ENCODE data around the gene SERPINE3.

The SERPINE3 gene

DNA sequence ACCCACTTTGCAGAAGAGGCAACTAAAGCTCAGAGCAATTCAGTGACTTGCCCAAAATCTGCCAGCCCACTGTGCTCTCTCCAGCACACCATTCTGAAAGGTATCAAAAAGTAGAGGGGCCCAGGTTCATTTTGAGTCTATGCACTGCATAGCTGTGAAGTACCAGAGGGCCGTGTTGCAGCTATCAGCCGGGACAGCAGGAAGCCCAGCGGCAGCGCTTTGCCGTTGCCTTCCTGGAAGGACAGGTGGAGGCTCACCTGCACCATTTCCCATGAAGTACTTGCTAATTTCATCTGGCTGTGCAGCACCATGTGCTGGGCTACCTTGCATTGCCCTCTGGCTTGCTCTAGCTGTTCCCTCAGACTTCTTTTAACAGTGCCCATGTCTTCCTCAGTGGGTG, 2.7 kb upstream of the SERPINE3 start:
- TF ChIP-seq TARDBP (IDR thresholded peaks at IDR 0.05) (no peak), CTBP1 (IDR thresholded peaks at IDR 0.05; ENCODE audit: borderline replicate concordance) (no peak), SP1 (IDR thresholded peaks at IDR 0.05) (no peak), FOXK2 (IDR thresholded peaks at IDR 0.05) (no peak), NFRKB (IDR thresholded peaks at IDR 0.05) (no peak), ELF4 (IDR thresholded peaks at IDR 0.05) (no peak), BHLHE40 (IDR thresholded peaks at IDR 0.05; ENCODE audit: borderline replicate concordance) (no peak), LEF1 (IDR thresholded peaks at IDR 0.05; ENCODE audit: borderline replicate concordance) (no peak), L3MBTL2 (conservative IDR thresholded peaks at IDR 0.05) (no peak), SUZ12 (IDR thresholded peaks at IDR 0.05) (no peak), FOXM1 (IDR thresholded peaks at IDR 0.05; ENCODE audit: borderline replicate concordance) (no peak)
- CTCF ChIA-PET = no interaction called here
- DNase-seq (ENCODE audit: extremely low spot score) = no peak
- POLR2A ChIA-PET = no interaction called here

DNA sequence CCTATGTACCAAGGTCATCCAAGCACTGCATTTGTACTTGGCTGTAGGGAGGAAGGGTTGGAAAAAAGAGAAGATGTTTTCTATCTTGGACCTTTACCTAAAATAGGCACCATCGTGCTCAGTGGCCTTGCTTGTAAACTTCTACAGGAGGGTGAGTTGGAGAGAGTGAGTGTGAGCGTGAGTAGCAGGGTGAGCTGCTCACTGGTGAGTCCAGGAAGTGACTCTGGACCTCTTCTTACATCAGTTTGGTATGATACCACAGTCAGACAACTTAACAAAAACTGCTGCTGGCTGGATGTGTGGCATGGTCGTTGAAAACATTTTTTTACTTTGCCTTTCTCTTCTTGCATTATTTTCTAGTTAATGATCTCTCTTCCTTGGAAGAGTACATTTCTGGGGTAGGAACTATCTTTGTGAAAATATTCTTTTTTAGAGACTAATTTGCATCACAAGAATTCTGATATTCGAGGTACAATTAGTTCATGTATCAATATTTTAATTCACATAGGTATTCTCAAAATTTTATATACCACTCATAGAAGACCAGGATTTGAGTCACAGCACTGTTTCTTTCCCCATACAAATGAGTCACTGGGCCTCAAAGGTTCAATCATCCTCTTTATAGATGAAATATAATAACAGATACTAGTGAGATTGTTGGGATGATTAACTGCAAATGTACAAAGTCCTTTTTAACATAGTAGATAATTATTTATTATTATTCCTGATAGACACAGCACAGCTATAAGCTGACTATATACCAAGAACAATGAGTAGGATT, 651 bp downstream of the SERPINE3 start:
- no peak for DNase-seq (ENCODE audit: extremely low spot score)
- CTCF ChIA-PET = no interaction called here

DNA sequence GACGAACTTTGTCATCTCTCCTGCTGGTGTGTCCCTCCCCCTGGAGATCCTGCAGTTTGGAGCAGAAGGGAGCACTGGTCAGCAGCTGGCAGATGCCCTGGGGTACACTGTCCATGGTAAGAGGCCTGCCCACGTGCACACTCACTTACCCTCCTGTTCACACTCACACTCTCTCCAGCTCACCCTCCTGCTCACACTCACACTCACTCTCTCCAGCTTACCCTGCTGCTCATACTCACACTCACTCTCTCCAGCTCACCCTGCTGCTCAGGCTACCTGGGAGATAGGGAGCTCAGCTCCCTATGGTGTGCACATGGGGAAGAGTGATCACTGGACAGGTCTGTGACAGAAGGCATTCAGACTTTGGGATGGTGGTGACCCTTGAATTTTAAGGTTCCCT, 1.7 kb downstream of the SERPINE3 start:
- POLR2A ChIA-PET = no interaction called here
- DNase-seq (ENCODE audit: extremely low spot score) = no peak
- TF ChIP-seq FOXK2 (IDR thresholded peaks at IDR 0.05) (no peak), BHLHE40 (IDR thresholded peaks at IDR 0.05; ENCODE audit: borderline replicate concordance) (no peak), ZNF384 (IDR thresholded peaks at IDR 0.05) (no peak), SUZ12 (IDR thresholded peaks at IDR 0.05) (no peak)
- CTCF ChIA-PET = no interaction called here

More for the DNA sequence above, 651 bp downstream of the SERPINE3 start:
- POLR2A ChIA-PET = no interaction called here
- TF ChIP-seq NFRKB (IDR thresholded peaks at IDR 0.05) (no peak), FOXM1 (IDR thresholded peaks at IDR 0.05; ENCODE audit: borderline replicate concordance) (no peak), LEF1 (IDR thresholded peaks at IDR 0.05; ENCODE audit: borderline replicate concordance) (no peak), HDGF (IDR thresholded peaks at IDR 0.05; ENCODE audit: borderline replicate concordance) (no peak)

DNA sequence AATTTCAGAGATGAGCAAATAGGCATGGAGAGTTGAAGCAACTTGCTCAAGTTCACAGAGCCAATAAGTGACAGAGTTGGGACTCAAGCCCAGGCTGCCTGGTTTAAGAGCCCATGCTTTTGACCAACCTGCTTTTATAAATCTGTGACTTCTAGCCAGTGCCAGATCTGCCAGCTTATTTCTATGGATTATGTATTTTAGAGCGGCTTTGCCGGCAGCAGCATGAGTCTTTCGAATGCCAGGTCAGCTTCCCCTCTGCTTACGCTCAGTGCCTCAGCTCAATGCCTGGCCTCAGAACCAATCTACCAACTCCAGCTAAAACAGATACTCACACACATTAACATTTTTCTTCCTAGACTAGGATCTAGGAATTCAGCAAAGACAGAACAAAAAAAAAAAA, 2.3 kb downstream of the SERPINE3 start:
- POLR2A ChIA-PET = no interaction called here
- CTCF ChIA-PET = no interaction called here
- TF ChIP-seq LEF1 (IDR thresholded peaks at IDR 0.05; ENCODE audit: borderline replicate concordance) = no peak
- no peak for TF ChIP-seq NFRKB (IDR thresholded peaks at IDR 0.05)
- TF ChIP-seq FOXA1 (IDR thresholded peaks at IDR 0.05) = no peak
- TF ChIP-seq FOXM1 (IDR thresholded peaks at IDR 0.05; ENCODE audit: borderline replicate concordance) = no peak
- no peak for TF ChIP-seq BHLHE40 (IDR thresholded peaks at IDR 0.05; ENCODE audit: borderline replicate concordance)
- TF ChIP-seq SUZ12 (IDR thresholded peaks at IDR 0.05) = no peak
- no peak for TF ChIP-seq L3MBTL2 (conservative IDR thresholded peaks at IDR 0.05)
- TF ChIP-seq, protein P1, sequence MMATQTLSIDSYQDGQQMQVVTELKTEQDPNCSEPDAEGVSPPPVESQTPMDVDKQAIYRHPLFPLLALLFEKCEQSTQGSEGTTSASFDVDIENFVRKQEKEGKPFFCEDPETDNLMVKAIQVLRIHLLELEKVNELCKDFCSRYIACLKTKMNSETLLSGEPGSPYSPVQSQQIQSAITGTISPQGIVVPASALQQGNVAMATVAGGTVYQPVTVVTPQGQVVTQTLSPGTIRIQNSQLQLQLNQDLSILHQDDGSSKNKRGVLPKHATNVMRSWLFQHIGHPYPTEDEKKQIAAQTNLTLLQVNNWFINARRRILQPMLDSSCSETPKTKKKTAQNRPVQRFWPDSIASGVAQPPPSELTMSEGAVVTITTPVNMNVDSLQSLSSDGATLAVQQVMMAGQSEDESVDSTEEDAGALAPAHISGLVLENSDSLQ (IDR thresholded peaks at IDR 0.05) = no peak
- TF ChIP-seq FOXK2 (IDR thresholded peaks at IDR 0.05) = no peak
- no peak for TF ChIP-seq CTBP1 (IDR thresholded peaks at IDR 0.05; ENCODE audit: borderline replicate concordance)
- TF ChIP-seq ELF4 (IDR thresholded peaks at IDR 0.05) = no peak
- TF ChIP-seq SP1 (IDR thresholded peaks at IDR 0.05) = no peak
- TF ChIP-seq HDGF (IDR thresholded peaks at IDR 0.05; ENCODE audit: borderline replicate concordance) = no peak
- no peak for TF ChIP-seq ZNF384 (IDR thresholded peaks at IDR 0.05)
- TF ChIP-seq ARNT (IDR thresholded peaks at IDR 0.05) = no peak
- no peak for TF ChIP-seq TARDBP (IDR thresholded peaks at IDR 0.05)
- no peak for DNase-seq (ENCODE audit: extremely low spot score)

DNA sequence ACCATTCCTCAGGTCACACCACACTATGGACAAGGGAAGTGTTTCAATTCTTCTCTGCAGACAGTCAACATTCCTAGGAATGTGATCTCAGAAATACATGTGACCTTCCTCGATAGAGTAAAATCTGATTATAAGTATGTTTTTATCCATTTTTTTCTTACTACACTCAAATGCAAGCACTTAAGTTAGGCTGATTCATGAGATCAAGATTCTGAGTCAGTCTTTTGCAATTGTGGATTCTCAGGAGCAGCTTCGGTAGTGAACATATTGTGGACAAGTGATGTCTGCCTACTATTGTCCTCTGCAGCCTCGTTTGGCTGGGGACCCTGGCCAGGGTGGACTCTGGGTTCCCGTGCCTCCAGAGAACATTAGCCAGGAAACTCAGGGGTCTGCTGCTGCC, 3.2 kb downstream of the SERPINE3 start:
- ChIA-PET CTCF (no interaction called here), POLR2A (no interaction called here)
- no peak for TF ChIP-seq NFRKB (IDR thresholded peaks at IDR 0.05)
- TF ChIP-seq FOXK2 (IDR thresholded peaks at IDR 0.05) = no peak
- TF ChIP-seq BHLHE40 (IDR thresholded peaks at IDR 0.05; ENCODE audit: borderline replicate concordance) = no peak
- TF ChIP-seq TARDBP (IDR thresholded peaks at IDR 0.05) = no peak
- TF ChIP-seq FOXM1 (IDR thresholded peaks at IDR 0.05; ENCODE audit: borderline replicate concordance) = no peak
- no peak for TF ChIP-seq HDGF (IDR thresholded peaks at IDR 0.05; ENCODE audit: borderline replicate concordance)
- no peak for TF ChIP-seq LEF1 (IDR thresholded peaks at IDR 0.05; ENCODE audit: borderline replicate concordance)
- no peak for DNase-seq (ENCODE audit: extremely low spot score)

DNA sequence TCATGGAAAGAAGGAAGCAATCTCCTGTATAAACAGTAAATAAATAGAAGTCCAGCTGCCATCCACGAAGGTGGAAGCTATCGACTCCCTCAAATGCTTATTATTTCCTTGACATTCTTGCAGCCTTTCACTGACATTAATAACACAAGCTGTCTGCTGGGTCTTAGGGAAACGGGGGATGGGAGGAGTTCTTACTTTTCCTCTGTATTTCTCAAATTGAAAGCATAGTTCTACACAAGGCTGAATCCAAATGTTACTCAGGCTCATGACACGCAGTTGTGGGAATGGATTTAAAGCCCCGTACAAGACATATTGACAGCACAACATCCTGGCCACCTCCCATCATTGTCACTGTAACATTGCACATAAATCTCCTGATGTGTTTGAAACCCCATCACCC, 4.0 kb downstream of the SERPINE3 start:
- POLR2A ChIA-PET = no interaction called here
- no peak for TF ChIP-seq LEF1 (IDR thresholded peaks at IDR 0.05; ENCODE audit: borderline replicate concordance)
- no peak for TF ChIP-seq CTBP1 (IDR thresholded peaks at IDR 0.05; ENCODE audit: borderline replicate concordance)
- no peak for TF ChIP-seq FOXM1 (IDR thresholded peaks at IDR 0.05; ENCODE audit: borderline replicate concordance)
- no peak for TF ChIP-seq FOXA1 (IDR thresholded peaks at IDR 0.05)
- no peak for TF ChIP-seq ZNF384 (IDR thresholded peaks at IDR 0.05)
- TF ChIP-seq HDGF (IDR thresholded peaks at IDR 0.05; ENCODE audit: borderline replicate concordance) = no peak
- no peak for TF ChIP-seq TARDBP (IDR thresholded peaks at IDR 0.05)
- TF ChIP-seq, protein P1 (IDR thresholded peaks at IDR 0.05) = no peak
- TF ChIP-seq L3MBTL2 (conservative IDR thresholded peaks at IDR 0.05) = no peak
- no peak for TF ChIP-seq SUZ12 (IDR thresholded peaks at IDR 0.05)
- TF ChIP-seq BHLHE40 (IDR thresholded peaks at IDR 0.05; ENCODE audit: borderline replicate concordance) = no peak
- no peak for TF ChIP-seq ELF4 (IDR thresholded peaks at IDR 0.05)
- TF ChIP-seq FOXK2 (IDR thresholded peaks at IDR 0.05) = no peak
- DNase-seq (ENCODE audit: extremely low spot score) = no peak
- CTCF ChIA-PET = no interaction called here

DNA sequence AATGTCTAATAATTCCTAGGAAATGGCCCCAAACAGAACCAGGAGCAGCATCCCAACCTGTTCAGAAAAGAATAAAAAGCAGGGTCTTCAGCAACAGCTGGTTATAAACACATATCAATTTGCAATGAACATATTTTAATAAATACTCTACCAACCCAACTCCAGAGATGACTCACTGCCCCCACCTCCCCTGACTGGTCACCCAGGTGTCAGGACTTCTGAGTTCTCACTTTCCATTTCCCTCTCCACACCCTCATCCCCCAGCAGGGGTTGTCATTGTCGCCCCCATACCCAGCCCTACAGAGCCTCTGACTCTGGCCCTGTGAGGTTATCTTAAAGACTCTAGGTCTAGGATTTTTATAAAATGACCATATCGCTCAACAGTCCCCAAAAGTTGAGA, 6.9 kb downstream of the SERPINE3 start:
- ChIA-PET POLR2A (no interaction called here), CTCF (no interaction called here)

More for the DNA sequence above, 6.9 kb downstream of the SERPINE3 start:
- no peak for DNase-seq (ENCODE audit: extremely low spot score)
- TF ChIP-seq SUZ12 (IDR thresholded peaks at IDR 0.05) (no peak), L3MBTL2 (conservative IDR thresholded peaks at IDR 0.05) (no peak), HDGF (IDR thresholded peaks at IDR 0.05; ENCODE audit: borderline replicate concordance) (no peak), ZNF384 (IDR thresholded peaks at IDR 0.05) (no peak), FOXK2 (IDR thresholded peaks at IDR 0.05) (no peak), ELF4 (IDR thresholded peaks at IDR 0.05) (no peak), FOXM1 (IDR thresholded peaks at IDR 0.05; ENCODE audit: borderline replicate concordance) (no peak)
